Activated CD4-positive, CD25-positive, alpha-beta regulatory T cell treated with anti-CD3 and anti-CD28 coated beads, Interleukin-2, amount 50 U/mL, for 72 hours (primary cell): ENCODE measurements around the gene ALKBH3.

Experiments used
- DNase-seq: peaks from one replicate; pipeline ENCODE4 v3.0.0; 2021

Gene ALKBH3

DNA sequence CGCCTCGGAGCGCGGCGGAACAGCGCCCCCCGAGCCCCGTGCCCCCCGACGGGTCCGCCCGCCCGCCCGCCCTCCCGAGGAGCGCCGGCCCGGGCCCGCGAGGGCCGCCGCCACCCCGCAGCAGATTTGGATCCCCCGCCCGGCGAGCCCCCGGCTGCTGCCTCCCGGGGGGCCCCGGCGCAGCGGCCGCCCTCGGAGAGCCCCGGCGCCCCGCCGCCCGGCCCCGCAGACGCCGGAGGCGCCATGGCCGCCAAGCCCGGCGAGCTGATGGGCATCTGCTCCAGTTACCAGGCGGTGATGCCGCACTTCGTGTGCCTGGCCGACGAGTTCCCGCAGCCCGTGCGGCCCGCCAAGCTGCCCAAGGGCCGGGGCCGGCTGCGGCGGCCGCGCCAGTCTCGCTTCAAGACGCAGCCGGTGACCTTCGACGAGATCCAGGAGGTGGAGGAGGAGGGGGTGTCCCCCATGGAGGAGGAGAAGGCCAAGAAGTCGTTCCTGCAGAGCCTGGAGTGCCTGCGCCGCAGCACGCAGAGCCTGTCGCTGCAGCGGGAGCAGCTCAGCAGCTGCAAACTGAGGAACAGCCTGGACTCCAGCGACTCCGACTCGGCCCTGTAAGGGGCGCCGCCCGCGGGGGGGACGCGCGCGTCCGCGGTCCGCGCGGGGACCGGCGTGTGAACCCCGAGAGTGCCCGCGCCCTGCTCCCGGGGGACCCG is 62.2 kb downstream of the ALKBH3 start:
- no peak for DNase-seq

DNA sequence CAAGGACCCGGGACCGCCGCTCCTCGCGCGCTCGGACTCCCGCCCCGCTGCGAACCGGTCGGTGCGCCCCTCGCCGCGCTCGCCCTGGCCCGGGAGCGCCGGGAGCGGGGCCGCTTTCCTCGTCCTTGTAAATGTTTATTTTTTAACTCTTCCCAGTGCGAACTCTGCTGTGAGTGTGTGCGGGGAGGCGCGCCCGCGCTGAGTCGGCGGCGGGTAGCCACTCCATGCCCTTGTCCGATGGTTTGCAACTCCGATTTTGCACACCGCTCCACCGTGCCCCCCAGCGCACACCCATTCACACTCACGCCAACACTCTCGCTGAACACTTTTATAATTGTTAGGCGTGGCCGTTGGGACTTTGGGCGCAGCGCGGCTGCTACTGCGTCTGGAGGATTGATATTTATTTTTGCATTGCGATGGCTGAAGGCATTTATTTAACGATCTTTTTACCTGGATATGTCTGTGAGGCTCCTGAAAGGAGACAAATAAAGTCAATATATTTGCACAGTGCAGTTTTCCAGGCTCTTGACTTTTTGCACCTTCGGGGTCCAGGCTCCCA is 62.8 kb downstream of the ALKBH3 start:
- no peak for DNase-seq

DNA sequence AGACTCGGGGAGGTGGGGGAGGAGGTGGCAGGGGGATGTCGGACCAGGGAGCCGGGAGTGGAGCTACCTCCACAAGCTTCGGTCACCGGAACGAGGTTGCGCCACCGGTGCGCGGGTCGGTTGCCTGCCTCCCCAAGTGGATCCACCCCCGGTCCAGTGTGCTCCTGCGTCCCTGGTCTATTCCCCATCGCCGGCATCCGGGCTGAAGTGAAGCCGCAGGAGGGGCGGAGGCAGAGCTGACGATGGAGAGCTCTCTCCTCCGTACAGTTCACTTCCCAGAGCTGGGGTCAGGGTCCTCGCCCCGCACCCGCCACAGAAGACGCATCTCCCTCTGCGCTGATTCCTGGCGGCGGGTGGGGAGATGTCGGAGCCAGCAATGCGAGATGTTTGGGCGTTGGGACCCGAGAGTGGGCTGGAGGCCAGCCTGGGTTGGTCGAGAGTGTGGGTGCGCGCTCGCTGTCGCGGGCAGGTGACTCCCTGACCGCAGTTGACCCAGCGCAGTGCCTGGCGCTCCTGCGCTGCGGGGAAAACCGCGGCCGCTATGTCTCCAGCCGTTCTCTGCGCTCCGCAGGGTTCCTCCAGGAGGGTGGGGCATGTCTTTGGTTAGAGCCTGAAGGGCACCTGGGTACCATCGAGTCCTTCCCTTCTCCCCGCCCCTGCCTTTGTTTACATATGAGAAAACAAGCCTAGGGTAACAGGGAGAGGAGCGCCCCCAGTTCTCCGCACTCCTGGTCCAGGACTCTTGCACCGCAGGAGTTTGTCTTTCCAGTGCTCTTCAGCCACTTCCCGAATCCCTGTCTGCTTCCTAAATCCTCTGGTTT is 63.5 kb downstream of the ALKBH3 start:
- no peak for DNase-seq

DNA sequence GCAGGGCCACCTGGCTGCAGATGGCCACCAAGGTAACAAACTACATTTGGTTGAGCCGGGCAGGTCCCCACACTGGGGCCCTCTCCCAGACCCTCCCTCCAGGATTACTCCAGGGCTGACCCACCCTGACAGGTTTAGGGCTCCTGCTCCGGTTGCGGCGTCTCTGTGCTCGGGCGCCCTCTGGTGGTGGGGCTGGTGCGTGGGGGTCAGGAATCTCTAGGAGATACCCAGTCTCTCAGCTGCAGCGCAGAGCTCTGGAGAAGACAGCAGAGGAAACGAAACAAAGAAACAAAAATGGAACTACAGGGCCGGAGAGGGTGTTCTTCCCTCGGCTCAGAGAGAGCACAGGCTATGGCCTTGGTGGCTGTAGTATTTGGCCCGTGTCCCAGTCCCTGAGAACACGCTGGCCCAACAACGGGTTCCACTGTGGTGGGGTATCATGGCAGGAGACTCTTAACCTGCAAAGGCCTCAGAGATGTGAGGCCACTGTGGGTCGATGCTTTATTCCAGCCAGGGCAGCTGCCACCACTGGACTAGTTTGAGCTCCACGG is 64.2 kb downstream of the ALKBH3 start:
- peak; percentile 70 for DNase-seq

DNA sequence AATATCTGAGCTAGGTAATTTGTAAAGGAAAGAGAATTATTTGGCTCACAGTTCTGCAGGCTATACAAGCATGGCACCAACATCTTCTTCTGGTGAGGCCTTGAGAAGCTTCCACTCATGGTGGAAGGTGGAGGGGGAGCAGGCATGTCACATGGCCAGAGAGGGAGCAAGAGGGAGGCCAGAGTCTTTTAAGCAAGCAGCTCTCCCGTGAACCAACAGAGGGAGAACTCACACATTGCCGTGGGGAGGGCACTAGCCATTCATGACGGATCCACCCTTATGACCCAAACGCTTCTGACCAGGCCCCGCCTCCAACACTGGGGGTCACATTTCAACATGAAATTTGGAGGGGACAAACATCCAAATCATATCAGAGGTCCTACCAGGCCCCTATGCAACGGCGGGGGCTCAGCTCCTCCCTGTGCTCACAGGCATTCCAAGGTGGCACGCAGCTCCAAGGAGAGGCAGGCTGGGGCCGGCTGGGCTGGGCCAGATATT is 66.4 kb downstream of the ALKBH3 start:
- DNase-seq = no peak

DNA sequence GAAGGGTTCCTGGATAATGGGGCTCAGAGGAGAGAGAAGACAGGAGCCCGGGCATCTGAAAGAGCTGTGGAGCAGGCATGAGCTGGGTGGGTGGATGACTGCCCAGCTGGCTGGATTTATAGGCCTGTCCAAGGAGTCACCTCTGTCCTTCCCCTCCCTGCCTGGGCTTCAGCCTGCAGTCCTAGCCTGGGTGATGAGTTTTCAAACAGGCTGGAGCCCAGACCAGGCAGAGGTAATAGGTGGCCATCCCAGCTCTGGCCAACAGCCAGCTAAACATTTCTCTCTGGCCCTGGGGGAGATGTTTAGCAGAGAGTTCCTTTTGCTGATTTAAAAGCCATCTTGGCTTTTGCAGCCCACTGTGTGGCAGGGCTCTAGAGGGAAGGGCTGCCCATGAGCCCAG is 67.2 kb downstream of the ALKBH3 start:
- DNase-seq = no peak

DNA sequence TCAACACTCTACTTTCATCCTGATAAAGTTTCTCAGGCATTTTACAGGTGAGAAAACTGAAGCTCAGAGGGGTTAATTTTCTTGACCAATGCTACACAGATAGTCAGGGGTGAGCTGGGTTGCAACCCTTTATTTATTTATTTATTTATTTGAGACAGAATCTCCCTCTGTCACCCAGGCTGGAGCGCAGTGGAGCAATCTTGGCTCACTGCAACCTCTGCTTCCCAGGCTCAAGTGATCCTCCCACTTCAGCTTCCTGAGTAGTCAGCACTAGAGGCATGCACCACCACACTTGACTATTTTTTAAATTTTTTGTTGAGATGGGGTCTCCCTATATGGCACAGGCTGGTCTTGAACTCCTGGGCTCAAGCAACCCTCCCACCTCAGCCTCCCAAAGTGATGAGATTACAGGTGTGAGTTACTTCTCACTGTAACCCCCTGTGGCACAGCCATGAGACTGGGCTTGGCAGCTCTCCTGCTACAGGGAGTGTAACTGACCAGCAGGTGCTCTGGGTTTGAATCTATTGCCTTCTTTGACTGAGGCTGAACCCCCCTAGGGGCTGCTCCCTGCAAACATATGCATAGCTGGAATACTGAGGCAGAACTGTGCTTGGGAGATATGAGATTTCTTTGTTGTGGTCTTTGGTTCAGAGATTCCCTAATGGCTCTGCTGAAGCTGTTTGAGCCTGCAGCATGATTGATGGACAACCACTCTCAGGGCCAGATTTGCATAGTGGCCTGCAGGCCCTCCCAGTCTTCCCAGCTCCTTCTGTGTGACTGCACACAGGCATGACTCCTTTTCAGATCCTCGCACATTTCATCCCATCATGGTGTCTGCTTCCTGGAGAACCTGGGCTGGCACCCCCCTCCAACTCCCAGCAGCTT is 68.0 kb downstream of the ALKBH3 start:
- no peak for DNase-seq

DNA sequence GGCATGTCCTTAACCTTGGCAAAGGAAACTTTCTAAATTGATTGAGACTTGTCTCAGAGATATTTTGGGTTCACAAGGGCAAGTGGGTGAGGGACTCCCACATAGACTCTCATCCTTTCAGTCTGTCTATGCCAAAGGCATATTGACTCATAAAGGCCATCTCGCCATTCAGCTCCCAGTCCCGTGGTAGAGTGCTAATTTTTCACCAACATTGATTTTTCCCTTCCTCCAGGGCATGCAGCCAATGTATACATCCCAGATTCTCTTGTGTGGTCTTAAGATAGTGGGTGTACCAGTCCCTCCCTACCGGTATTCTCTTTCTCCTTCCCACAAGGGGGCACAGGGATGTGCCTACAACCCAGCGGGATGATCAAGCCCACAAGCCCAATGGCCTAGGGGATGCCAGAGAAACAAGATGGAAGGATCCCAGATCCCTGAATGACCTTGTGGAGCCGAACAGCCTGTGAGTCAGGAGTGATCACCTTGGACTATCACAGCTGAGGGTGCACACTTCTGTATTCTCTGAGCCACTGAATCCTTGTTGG is 69.8 kb downstream of the ALKBH3 start:
- DNase-seq = no peak

DNA sequence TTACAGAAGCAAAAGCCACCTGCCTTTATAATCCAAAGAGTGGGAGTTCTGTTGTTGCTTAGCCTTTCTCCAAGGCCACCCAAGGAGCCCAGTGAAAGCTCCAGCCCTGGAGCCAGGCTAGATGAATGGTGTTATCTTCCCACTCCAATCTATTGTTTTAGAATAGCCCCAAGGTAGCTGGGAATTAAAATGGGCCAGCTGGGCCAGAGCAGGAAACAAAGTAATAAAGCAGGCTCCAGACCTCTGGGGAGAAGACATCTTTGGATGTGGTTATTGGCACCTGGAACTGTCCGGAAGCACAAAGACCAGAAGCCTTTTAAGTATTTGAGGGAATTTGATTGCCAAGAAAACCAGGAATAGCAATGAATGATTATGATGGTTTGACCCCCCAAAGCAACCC is 70.6 kb downstream of the ALKBH3 start:
- DNase-seq = no peak

DNA sequence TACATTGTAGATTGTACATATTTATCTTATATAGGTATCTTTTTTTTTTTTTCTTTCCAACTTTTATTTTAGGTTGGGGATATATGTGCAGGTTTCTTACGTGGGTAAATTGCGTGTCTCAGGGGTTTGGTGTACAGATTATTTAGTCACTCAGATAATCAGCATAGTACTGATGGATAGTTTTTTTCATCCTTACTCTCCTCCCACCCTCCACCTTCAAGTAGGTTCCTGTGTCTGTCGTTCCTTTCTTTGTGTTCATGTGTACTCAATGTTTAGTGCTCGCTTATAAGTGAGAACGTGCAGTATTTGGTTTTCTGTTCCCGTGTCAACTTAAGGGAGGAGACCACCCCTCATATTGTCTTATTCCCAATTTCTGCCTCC is 71.4 kb downstream of the ALKBH3 start:
- no peak for DNase-seq

DNA sequence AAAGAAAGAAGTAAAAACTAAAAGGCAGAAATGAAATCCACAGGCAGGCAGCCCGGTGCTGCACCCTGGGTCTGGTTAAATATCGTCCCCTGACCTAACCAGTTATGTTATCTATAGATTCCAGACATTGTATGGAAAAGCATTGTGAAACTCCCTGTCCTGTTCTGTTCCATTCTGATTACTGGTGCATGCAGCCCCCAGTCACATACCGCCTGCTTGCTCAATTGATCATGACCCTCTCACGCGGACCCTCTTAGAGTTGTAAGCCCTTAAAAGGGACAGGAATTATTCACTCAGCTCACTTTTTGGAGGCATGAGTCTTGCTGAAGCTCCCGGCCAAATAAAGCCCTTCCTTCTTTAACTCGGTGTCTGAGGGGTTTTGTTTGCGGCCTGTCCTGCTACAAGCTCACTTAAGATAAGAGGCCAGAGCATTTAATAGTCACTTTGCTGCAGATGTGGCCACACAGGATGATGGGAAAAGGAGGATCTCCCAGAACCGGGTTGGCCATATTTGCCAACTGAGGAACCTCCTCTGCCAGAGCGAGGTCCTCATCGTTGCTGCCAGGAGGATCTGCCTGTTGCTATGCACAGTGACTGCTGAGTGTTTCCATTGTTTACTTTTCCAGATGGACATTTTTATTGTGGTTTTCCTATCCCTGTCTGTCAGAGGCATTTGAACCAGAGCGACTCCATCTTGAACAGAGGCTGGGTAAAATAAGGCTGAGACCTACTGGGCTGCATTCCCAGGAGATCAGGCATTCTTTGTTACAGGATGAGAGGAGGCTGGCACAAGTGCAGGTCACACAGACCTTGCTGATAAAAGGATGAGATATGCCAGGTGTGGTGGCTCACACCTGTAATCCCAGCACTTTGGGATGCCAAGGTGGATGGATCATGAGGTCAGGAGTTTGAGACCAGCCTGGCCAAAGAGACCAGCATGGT is 72.0 kb downstream of the ALKBH3 start:
- DNase-seq = no peak

DNA sequence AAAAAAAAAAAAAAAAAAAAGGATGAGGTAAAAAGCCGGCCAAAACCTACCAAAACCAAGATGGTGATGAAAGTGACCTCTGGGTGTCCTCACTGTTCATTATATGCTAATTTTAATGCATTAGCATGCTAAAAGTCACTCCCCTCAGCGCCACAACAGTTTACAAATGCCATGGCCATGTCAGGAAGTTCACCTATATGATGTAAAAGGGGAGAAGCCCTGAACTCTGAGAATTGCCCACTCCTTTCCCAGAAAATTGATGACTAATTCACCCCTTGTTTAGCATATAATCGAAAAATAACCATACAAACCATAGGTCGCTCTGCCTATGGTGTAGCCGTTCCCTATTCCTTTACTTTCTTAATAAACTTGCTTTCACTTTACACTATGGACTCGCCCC is 72.9 kb downstream of the ALKBH3 start:
- no peak for DNase-seq

DNA sequence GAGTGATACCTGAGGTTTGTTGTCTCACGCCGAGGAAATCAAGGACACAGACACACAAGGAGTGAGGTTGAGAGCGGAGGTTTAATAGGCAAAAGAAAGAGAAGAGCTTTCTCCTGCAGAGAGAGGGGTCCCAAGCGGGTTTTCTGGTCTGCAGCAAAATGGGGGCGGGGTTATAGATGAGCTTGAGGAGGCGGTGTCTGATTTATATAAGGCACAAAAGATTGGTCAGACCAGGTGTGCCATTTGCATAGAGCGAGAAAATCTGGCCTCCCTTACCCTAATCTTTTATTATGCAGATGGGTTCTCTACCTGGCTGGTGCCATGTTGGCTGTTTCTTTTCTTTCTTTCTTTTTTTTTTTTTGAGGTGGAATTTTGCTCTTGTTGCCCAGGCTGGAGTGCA is 73.6 kb downstream of the ALKBH3 start:
- no peak for DNase-seq

DNA sequence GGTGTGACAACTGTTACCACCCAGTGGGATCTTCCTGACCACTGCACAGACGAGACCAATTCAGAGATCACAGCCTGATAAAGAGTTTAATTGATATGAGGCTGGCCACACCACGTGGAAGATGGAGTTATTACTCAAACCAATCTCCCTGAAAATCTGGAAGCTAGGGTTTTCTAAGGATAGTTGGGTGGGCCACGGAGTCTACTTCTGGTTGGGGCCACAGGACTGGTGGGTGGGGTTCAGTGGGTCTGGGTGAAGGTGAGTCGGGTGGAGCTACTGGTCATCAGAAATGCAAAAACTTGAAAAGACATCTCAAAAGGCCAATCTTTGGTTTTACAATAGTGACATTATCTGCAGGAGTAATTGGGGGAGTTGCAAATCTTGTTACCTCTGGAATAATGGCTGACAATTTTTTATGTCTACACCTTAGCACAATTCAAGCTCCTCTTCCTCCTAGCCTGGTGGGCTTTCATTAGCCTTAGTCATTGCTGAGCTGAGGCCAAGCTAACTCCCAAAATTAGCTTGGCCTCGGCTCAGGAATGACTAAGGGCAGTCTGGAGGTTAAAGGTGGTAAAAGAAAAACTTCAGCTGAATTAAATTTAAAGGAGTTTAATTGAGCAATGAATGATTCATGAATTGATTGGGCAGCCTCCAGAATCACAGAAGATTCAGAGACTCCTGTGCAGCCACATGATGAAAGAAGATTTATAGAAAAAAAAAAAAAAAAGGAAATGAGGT is 74.9 kb downstream of the ALKBH3 start:
- no peak for DNase-seq

DNA sequence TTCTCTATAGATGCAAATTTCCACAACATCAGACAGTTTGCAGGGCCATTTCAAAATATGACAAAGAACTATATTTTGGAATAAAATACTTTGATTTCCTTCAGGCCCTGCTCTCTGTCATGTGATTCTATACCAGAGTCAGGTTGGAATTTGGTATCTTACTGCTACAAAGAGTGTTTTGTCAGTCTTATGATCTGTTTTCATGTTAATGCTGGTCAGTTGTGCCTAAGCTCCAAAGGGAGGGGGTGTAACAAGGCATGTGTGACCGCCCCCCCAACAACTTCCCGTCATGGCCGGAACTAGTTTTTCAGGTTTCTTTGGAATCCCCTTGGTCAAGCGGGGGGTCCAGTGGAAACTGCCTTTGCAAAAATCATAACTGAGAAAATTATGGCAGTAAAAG is 76.9 kb downstream of the ALKBH3 start:
- no peak for DNase-seq

DNA sequence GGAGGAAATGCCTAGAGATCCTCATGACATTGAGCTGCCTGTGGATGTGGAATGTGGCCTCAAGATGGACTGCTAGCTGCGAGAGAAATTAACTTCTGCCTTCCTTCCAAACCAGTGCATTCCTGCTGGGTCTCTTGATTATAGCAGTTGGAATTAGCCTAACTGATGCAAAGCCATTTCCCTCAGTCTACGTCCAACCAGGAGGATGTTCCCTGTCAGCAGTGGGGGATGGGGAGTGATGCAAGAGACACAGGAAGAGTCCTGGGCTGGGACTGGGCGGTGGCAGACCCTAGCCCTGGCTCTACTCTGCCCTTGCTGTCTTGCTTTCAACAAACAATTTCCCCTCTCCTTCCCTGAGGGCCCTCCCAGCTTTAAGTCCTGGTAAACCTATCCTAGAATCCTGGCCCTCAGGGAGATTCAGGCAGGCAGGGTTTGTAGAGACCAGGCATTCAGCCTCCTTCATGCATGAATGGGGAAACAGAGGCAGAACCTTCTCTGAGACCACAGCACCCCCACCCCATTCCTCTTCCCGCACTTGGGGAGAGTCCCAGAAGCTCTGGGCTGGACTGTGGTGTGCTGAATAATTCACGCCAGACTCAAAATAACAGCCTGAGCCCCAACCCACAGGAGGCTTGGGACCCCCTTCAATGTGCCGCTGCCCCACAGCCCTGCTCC is 78.8 kb downstream of the ALKBH3 start:
- DNase-seq = no peak

DNA sequence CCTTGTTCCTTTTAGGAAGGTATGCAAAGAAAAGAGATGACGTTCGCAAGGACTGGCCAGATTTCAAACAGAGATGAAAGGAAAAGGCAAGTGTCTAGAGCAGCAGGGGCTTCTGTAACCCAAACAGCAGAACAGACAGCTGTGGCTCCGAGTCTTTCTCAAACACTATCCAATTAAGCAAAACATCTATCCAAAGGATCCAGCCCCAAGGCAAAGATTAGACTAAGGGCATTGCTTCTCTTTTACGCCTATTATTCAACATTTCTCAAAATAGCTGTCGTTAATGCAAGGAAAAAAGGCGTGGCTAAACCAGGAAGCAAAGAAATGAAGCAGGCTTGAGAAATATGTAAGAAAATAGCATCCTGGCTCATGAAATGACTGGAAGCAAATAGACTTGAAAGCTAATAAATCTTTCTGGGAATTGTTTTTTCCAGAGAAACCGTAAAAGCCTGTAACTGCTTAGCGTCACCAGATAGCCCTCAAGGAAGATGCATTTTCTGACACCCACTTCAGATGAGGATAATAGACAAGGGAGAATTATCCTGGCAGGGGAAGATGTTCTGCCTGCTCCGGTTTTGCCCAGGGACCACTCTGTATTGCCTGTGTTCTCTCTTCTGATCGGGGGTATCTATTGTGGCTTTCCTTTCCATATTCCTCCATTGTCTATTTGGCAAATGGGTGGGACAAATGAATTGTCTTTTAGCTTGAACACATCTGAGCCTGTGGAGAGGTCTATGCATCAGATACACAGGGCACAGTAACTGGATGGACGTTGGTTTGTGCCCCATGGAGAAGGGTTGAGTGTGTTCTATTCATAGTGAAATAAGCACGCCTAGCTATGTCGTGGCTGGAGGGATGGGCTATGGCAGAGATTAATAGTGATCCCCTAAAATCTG is 82.0 kb downstream of the ALKBH3 start:
- DNase-seq = no peak

DNA sequence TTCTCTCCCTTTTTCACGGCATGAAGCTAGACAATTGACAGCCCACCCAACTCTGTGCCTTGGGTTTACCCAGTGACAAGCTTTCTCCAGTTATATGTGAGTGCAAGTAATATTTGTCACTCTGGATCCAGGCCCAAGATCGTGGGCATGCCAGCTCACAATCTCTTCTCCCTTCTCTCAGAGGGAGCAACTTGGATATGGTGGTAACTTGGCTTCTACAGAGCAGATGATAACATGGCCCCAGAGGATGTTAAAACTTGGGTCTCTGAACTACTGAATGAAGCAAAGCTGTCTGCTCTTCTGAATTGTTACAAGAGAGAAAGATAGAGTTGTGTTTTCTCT is 82.6 kb downstream of the ALKBH3 start:
- no peak for DNase-seq

DNA sequence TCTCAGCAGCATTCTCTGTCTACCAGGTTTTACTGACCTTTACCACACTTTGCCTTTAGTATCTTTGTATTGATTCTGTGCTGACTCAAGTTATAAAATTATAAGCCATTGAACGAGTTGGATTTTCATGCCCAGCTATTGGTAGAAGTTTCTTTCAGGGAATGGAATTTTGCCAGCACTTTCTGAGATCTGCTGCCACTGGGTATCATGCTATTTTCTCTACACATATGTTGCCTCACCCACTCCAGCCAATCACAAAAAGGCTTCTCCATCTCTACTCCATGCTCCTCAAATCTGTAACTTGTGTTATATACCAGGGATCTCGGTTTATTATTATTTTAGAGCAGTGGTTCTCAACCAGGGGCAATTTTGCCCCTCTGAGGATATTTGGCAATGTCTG is 87.0 kb downstream of the ALKBH3 start:
- DNase-seq = no peak
